NT2/D1 (cell line): ENCODE measurements around the gene TMEM187.

Source experiments
- DNase-seq: peaks from one replicate; pipeline ENCODE4 v3.0.0-alpha.2; 2011; ENCODE audit warnings: low read depth, low spot score
- H3K27me3 ChIP-seq: 2 replicates; pipeline ENCODE4 v1.6.0; 2011; ENCODE audit warnings: mild to moderate bottlenecking; ENCODE audit not compliant: insufficient read length, insufficient read depth
- H3K36me3 ChIP-seq: 2 replicates; pipeline ENCODE4 v1.6.1; 2011; ENCODE audit warnings: mild to moderate bottlenecking, low read length, mixed read lengths; ENCODE audit not compliant: insufficient read depth, insufficient read length
- H3K4me1 ChIP-seq: 2 replicates; pipeline ENCODE4 v1.5.1; 2011; ENCODE audit not compliant: insufficient read depth, insufficient read length
- H3K4me3 ChIP-seq: 2 replicates; pipeline ENCODE4 v1.5.1; 2011; ENCODE audit warnings: low read depth; ENCODE audit not compliant: insufficient read length
- H3K9ac ChIP-seq: 2 replicates; pipeline ENCODE4 v1.6.0; 2011; ENCODE audit warnings: low read depth; ENCODE audit not compliant: insufficient read length
- H3K9me3 ChIP-seq: 2 replicates; pipeline ENCODE4 v1.5.1; 2011; ENCODE audit warnings: mild to moderate bottlenecking, low read length; ENCODE audit not compliant: insufficient read depth
- SUZ12 ChIP-seq: IDR thresholded peaks from 2 replicates; pipeline ENCODE4 v1.6.1; 2011; ENCODE audit not compliant: insufficient read length, insufficient read depth; ENCODE audit errors: extremely low read depth
- YY1 ChIP-seq: IDR thresholded peaks from 2 replicates; pipeline ENCODE4 v1.6.1; 2011; ENCODE audit not compliant: insufficient read length, insufficient read depth
- ZNF274 ChIP-seq: IDR thresholded peaks from 2 replicates; pipeline ENCODE4 v1.6.1; 2011; ENCODE audit warnings: mild to moderate bottlenecking, low read depth, low read length

TMEM187 gene

GRCh38 chrX:154013001-154013421 lies 40.5 kb downstream of the TMEM187 start:
- TF ChIP-seq ZNF274: no peak
- no peak for TF ChIP-seq YY1
- TF ChIP-seq SUZ12: no peak
- peaks cover 45% of the 10 kb centered on the region for H3K36me3 ChIP-seq
- H3K4me1 ChIP-seq: peaks cover 5% of the 10 kb centered on the region
- no peak overlapping the region for H3K9ac ChIP-seq
- DNase-seq: no peak
- no peaks in the 10 kb centered on the region for H3K27me3 ChIP-seq
- H3K4me3 ChIP-seq: no peak overlapping the region
- H3K9me3 ChIP-seq: no peaks in the 10 kb centered on the region

- Histone ChIP-seq H3K36me3 (peaks cover 50% of the 10 kb centered on the region), H3K4me1 (peaks cover 5% of the 10 kb centered on the region), H3K9me3 (no peaks in the 10 kb centered on the region), H3K27me3 (no peaks in the 10 kb centered on the region), H3K4me3 (no peak overlapping the region), H3K9ac (no peak overlapping the region)
- no peak for DNase-seq
- no peak for TF ChIP-seq YY1
- TF ChIP-seq SUZ12: no peak
- no peak for TF ChIP-seq ZNF274
These were observed 41.2 kb downstream of the TMEM187 start for GRCh38 chrX:154013614-154014360.

- no peak for DNase-seq
- Histone ChIP-seq H3K4me3 (no peak overlapping the region), H3K4me1 (peaks cover 5% of the 10 kb centered on the region), H3K36me3 (peaks cover 50% of the 10 kb centered on the region), H3K27me3 (no peaks in the 10 kb centered on the region), H3K9me3 (no peaks in the 10 kb centered on the region), H3K9ac (no peak overlapping the region)
- TF ChIP-seq YY1 (no peak), ZNF274 (no peak), SUZ12 (no peak)
These were observed 42.2 kb downstream of the TMEM187 start for GRCh38 chrX:154014429-154015380.

GRCh38 chrX:154015581-154016264 lies 43.2 kb downstream of the TMEM187 start:
- no peak overlapping the region for H3K4me3 ChIP-seq
- H3K9me3 ChIP-seq: no peaks in the 10 kb centered on the region
- peaks cover 5% of the 10 kb centered on the region for H3K4me1 ChIP-seq
- H3K27me3 ChIP-seq: no peaks in the 10 kb centered on the region
- H3K9ac ChIP-seq: peak overlapping the region; percentile 21
- peaks cover 43% of the 10 kb centered on the region for H3K36me3 ChIP-seq
- DNase-seq: no peak
- no peak for TF ChIP-seq SUZ12
- no peak for TF ChIP-seq YY1
- no peak for TF ChIP-seq ZNF274

GRCh38 chrX:154016366-154017076 lies 44.0 kb downstream of the TMEM187 start:
- Histone ChIP-seq H3K27me3 (no peaks in the 10 kb centered on the region), H3K9ac (peak overlapping the region; percentile 21), H3K4me3 (no peak overlapping the region), H3K9me3 (no peaks in the 10 kb centered on the region), H3K4me1 (peaks cover 5% of the 10 kb centered on the region), H3K36me3 (peaks cover 35% of the 10 kb centered on the region)
- no peak for TF ChIP-seq SUZ12
- DNase-seq: no peak

GRCh38 chrX:154017766-154018517 lies 45.4 kb downstream of the TMEM187 start:
- Histone ChIP-seq H3K9ac (peak overlapping the region; percentile 83), H3K27me3 (no peaks in the 10 kb centered on the region)

More at GRCh38 chrX:154017766-154018517, 45.4 kb downstream of the TMEM187 start:
- TF ChIP-seq SUZ12 (no peak), YY1 (no peak), ZNF274 (no peak)
- Histone ChIP-seq H3K4me1 (peaks cover 8% of the 10 kb centered on the region), H3K36me3 (peaks cover 34% of the 10 kb centered on the region), H3K9me3 (no peaks in the 10 kb centered on the region), H3K4me3 (no peak overlapping the region)
- DNase-seq: no peak
